Kidney (tissue), 14 donors: ENCODE data around the gene BRCA2. TPM values are rescaled to one million over a fixed set of nuclear protein-coding genes. Genes with fewer than 3 reads are reported as not detected.

Experiments used
- DNase-seq, 5 donors: peaks; one replicate each; pipeline ENCODE4 v3.0.0-alpha.2; 2013 to 2020
- FAIRE-seq: peaks from 2 replicates; lab custom pipeline; 2012; peaks lifted over from hg19 to GRCh38; lab: Jason Lieb, UNC
- H3K27ac ChIP-seq, 2 donors: one replicate each; pipeline ENCODE4 v1.7.0; 2013; ENCODE audit warnings: low read depth in 2 of 2, low read length in 2 of 2, inconsistent platforms in 1 of 2
- H3K27me3 ChIP-seq: one replicate; pipeline ENCODE4 v1.7.1; 2013; ENCODE audit warnings: low read length, inconsistent platforms; ENCODE audit not compliant: control insufficient read depth, insufficient read depth
- H3K36me3 ChIP-seq, 3 donors: one replicate each; pipeline versions ENCODE4 v1.7.0 to v1.7.1; 2013; ENCODE audit warnings: low read length in 3 of 3, control low read depth in 1 of 3, inconsistent platforms in 1 of 3; ENCODE audit not compliant: insufficient read depth in 3 of 3, control insufficient read depth in 2 of 3
- H3K4me1 ChIP-seq, 3 donors: one replicate each; pipeline versions ENCODE4 v1.7.0 to v1.7.1; 2013; ENCODE audit warnings: low read length in 3 of 3, inconsistent platforms in 1 of 3, low read depth in 1 of 3; ENCODE audit not compliant: control insufficient read depth in 2 of 3, insufficient read depth in 2 of 3
- H3K4me3 ChIP-seq, 3 donors: one replicate each; pipeline versions ENCODE4 v1.7.0 to v1.8.1; 2013; ENCODE audit warnings: low read length in 3 of 3, control low read depth in 1 of 3, inconsistent platforms in 1 of 3
- H3K9ac ChIP-seq, 3 donors: one replicate each; pipeline versions ENCODE4 v1.7.0 to v1.7.1; 2013; ENCODE audit warnings: low read length in 3 of 3, control low read depth in 1 of 3, inconsistent platforms in 1 of 3
- H3K9me3 ChIP-seq, 3 donors: one replicate each; pipeline versions ENCODE4 v1.7.0 to v1.7.1; 2013; ENCODE audit warnings: low read length in 3 of 3, control low read depth in 1 of 3, inconsistent platforms in 1 of 3; ENCODE audit not compliant: control insufficient read depth in 2 of 3, insufficient read depth in 1 of 3
- CTCF ChIP-seq: IDR thresholded peaks from 3 replicates; pipeline ENCODE4 v1.5.1; 2012; ENCODE audit warnings: mild to moderate bottlenecking, moderate library complexity, borderline replicate concordance; ENCODE audit not compliant: insufficient read depth; ENCODE audit errors: extremely low read depth
- intact Hi-C: fragments of 100-400 bp; cut with DNase I; formaldehyde crosslinking; loops from one replicate; pipeline ENCODE4 v1.11.1; 2022
- polyA plus RNA-seq: library from polyadenylated mRNA; stranded (reverse); fragments of 350-450 nt; fragmentation: Illumina TruSeq; extraction: RNeasy Lipid Tissue Mini Kit (QIAGEN cat#74804); gene quantifications from one replicate; pipeline ENCODE4 v1.2.3, GENCODE V29; 2014; ENCODE audit warnings: low read depth, low replicate concordance; ENCODE audit not compliant: insufficient read depth
- total RNA-seq: library from RNA; stranded (reverse); fragmentation: NEBNext Ultra II Directional; extraction: Animal tissue kit (Norgen Biotek cat#: 25700); gene quantifications from one replicate; pipeline ENCODE4 v1.2.1, GENCODE V29; 2021
- donor health status: control.
- donor health status: control.
- donor health status: control.
- donor health status: control.
- donor health status: control.
- donor health status: DM: yes; HTN: yes; CAD: no.
- donor health status: Normal renal cell carcinoma (clear cell type).

Gene BRCA2
- total and polyA plus RNA-seq, 2 donors from 2014 or later = 0.02 to 2.0 TPM

GRCh38 chr13:32426191-32426989 lies 111.1 kb downstream of the BRCA2 start:
- peak in 2 of 5 donors; percentile 28 to 42 for DNase-seq
- FAIRE-seq = no peak
- H3K9me3 ChIP-seq = no peaks in the 10 kb centered on the region

GRCh38 chr13:32426990-32427851 lies 111.9 kb downstream of the BRCA2 start:
- Histone ChIP-seq H3K4me1 (peaks cover 0 to 10% (median 4%) of the 10 kb centered on the region in 3 donors), H3K9me3 (no peaks in the 10 kb centered on the region), H3K4me3 (peak overlapping the region; percentile 65 to 72 (median 69)), H3K27me3 (no peaks in the 10 kb centered on the region), H3K27ac (peak overlapping the region; percentile 76 to 89), H3K36me3 (peaks cover 0 to 2% (median 0%) of the 10 kb centered on the region in 3 donors), H3K9ac (peak overlapping the region; percentile 5 to 65 (median 19))
- no peak for TF ChIP-seq CTCF
- intact Hi-C loops = no loop called here
- FAIRE-seq (no peak), DNase-seq (peak; percentile 56 to 81 (median 68))

More at GRCh38 chr13:32426191-32426989, 111.1 kb downstream of the BRCA2 start:
- Histone ChIP-seq H3K27me3 (no peaks in the 10 kb centered on the region), H3K4me1 (peaks cover 0 to 10% (median 4%) of the 10 kb centered on the region in 3 donors), H3K4me3 (peak overlapping the region; percentile 54 to 72 (median 69)), H3K9ac (peak overlapping the region; percentile 5 to 65 (median 19)), H3K36me3 (peaks cover 0 to 2% (median 0%) of the 10 kb centered on the region in 3 donors), H3K27ac (peak overlapping the region; percentile 69 to 89)
- no peak for TF ChIP-seq CTCF
- intact Hi-C loops = no loop called here

- Histone ChIP-seq H3K27me3 (no peaks in the 10 kb centered on the region), H3K4me3 (peak within 1 kb of the TSS; percentile 65 to 72 (median 69)), H3K36me3 (peaks cover 0 to 3% (median 0%) of the 10 kb centered on the region in 3 donors), H3K4me1 (peaks cover 0 to 10% (median 4%) of the 10 kb centered on the region in 3 donors), H3K9ac (peak within 1 kb of the TSS; percentile 39 to 71 (median 70)), H3K9me3 (no peaks in the 10 kb centered on the region), H3K27ac (peak within 1 kb of the TSS; percentile 76 to 89)
- peak; percentile 87 to 95 (median 93) for DNase-seq
- no peak for FAIRE-seq
- intact Hi-C loops = no loop called here
- no peak for TF ChIP-seq CTCF
Observed at GRCh38 chr13:32427852-32428580, 112.7 kb downstream of the BRCA2 start, which contains the start of gene N4BP2L1. N4BP2L1 (minus strand) TSS chr13:32428130; CDS start chr13:32428082, 48 bp downstream.
